ENCODE measurements around the gene MMP19. TPM values are rescaled to one million over a fixed set of nuclear protein-coding genes. Genes with fewer than 3 reads are reported as not detected.
A peak's percentile ranks its signal among the peaks of the same experiment; 100 is the strongest.

Gene MMP19
- total RNA-seq, 6 experiments from 2014 or later = 13.7 to 24.7 (median 21.4) TPM

GRCh38 chr12:55847033-55847432 is 4.3 kb upstream of the MMP19 start:
- Mint-ChIP-seq H3K9me3 (no peaks in the 10 kb centered on the region), H3K27me3 (ENCODE audit: insufficient read depth) (no peaks in the 10 kb centered on the region), H3K27ac (peak overlapping the region; percentile 100), H3K36me3 (ENCODE audit: low read depth) (no peaks in the 10 kb centered on the region), H3K4me1 (ENCODE audit: low read depth) (peaks cover 50% of the 10 kb centered on the region), H3K4me3 (peak overlapping the region; percentile 79)
- no peak for TF ChIP-seq CTCF (IDR thresholded peaks at IDR 0.05)
- peak; percentile 67 for DNase-seq

GRCh38 chr12:55845785-55846496 is 3.2 kb upstream of the MMP19 start:
- no peaks in the 10 kb centered on the region for H3K9me3 Mint-ChIP-seq
- H3K27ac Mint-ChIP-seq = peak overlapping the region; percentile 100
- H3K27me3 Mint-ChIP-seq (ENCODE audit: insufficient read depth) = no peaks in the 10 kb centered on the region
- TF ChIP-seq CTCF (IDR thresholded peaks at IDR 0.05) = no peak
- H3K36me3 Mint-ChIP-seq (ENCODE audit: low read depth) = peaks cover 8% of the 10 kb centered on the region; the same call in 1 of the 2 replicates
- no peak for DNase-seq
- no peak overlapping the region for H3K4me3 Mint-ChIP-seq
- peaks cover 61% of the 10 kb centered on the region for H3K4me1 Mint-ChIP-seq (ENCODE audit: low read depth)

DNA sequence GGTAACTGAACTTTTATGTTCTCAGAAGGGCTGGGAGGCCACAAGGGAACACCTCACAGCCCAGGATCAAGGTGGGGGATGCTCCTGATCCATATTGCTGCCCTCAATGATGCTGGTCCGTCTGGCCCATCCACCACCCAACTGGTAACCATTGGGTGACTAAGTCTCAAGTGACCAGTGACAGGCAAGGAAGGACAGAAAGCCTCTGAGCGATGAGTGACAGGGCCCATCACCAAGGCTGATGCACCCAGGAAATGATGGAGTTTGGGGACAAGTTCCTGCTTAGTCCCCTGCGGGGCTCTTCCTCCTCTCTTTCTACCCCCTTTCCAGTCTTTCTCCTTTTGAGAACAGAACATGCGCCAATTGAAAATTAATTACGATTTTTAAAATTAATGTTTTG is 2.6 kb upstream of the MMP19 start:
- Mint-ChIP-seq H3K4me3 (no peak overlapping the region), H3K27me3 (ENCODE audit: insufficient read depth) (no peaks in the 10 kb centered on the region), H3K27ac (peak overlapping the region; percentile 52), H3K4me1 (ENCODE audit: low read depth) (peaks cover 67% of the 10 kb centered on the region), H3K36me3 (ENCODE audit: low read depth) (peaks cover 13% of the 10 kb centered on the region; the same call in 1 of the 2 replicates), H3K9me3 (no peaks in the 10 kb centered on the region)
- no peak for TF ChIP-seq CTCF (IDR thresholded peaks at IDR 0.05)
- DNase-seq = no peak

GRCh38 chr12:55844961-55845360 is 2.2 kb upstream of the MMP19 start:
- no peaks in the 10 kb centered on the region for H3K27me3 Mint-ChIP-seq (ENCODE audit: insufficient read depth)
- peaks cover 68% of the 10 kb centered on the region for H3K4me1 Mint-ChIP-seq (ENCODE audit: low read depth)
- TF ChIP-seq CTCF (IDR thresholded peaks at IDR 0.05) = no peak
- H3K4me3 Mint-ChIP-seq = no peak overlapping the region
- peaks cover 14% of the 10 kb centered on the region; the same call in 1 of the 2 replicates for H3K36me3 Mint-ChIP-seq (ENCODE audit: low read depth)
- H3K27ac Mint-ChIP-seq = peak overlapping the region; percentile 52
- no peaks in the 10 kb centered on the region for H3K9me3 Mint-ChIP-seq
- no peak for DNase-seq

GRCh38 chr12:55843431-55843830 is 695 bp upstream of the MMP19 start:
- H3K27me3 Mint-ChIP-seq (ENCODE audit: insufficient read depth) = no peaks in the 10 kb centered on the region; the same call in 1 of the 2 replicates
- H3K4me1 Mint-ChIP-seq (ENCODE audit: low read depth) = peaks cover 62% of the 10 kb centered on the region
- no peak overlapping the region for H3K4me3 Mint-ChIP-seq
- no peak for DNase-seq
- H3K27ac Mint-ChIP-seq = peak overlapping the region; percentile 90
- no peaks in the 10 kb centered on the region for H3K9me3 Mint-ChIP-seq
- H3K36me3 Mint-ChIP-seq (ENCODE audit: low read depth) = peaks cover 20% of the 10 kb centered on the region; the same call in 1 of the 2 replicates
- no peak for TF ChIP-seq CTCF (IDR thresholded peaks at IDR 0.05)

All from HFFc6 (cell line).